Myocyte (in vitro differentiated cells): ENCODE data around the gene ZBTB2. TPM values are rescaled to one million over a fixed set of nuclear protein-coding genes. Genes with fewer than 3 reads are reported as not detected.
"Not testable (repeated sequence)": the region's sequence is repeated elsewhere in the genome, so short reads cannot be mapped to it uniquely, and the experiment has no call there.

Experiments
- DNase-seq: peaks from one replicate; pipeline ENCODE4 v3.0.0-alpha.2; 2012; ENCODE audit warnings: low read depth
- total RNA-seq: library from RNA; depleted of rRNA; stranded (reverse); fragments of >200 nt; gene quantifications from 2 replicates; pipeline ENCODE4 v1.2.3, GENCODE V29; 2014

The ZBTB2 gene
- total RNA-seq, 1 donor from 2014 or later, result 8.3 TPM

- DNase-seq, result no peak
Observed at GRCh38 chr6:151374036-151374683, 17.2 kb downstream of the ZBTB2 start.

- DNase-seq, result no peak
Observed at GRCh38 chr6:151372164-151372563, 19.2 kb downstream of the ZBTB2 start.

- DNase-seq, result no peak
Observed at GRCh38 chr6:151370509-151371078, 20.8 kb downstream of the ZBTB2 start.

GRCh38 chr6:151365233-151365632 is 26.1 kb downstream of the ZBTB2 start:
- DNase-seq, result no peak

- no peak for DNase-seq
Observed at GRCh38 chr6:151359486-151359885, 31.9 kb downstream of the ZBTB2 start.

- DNase-seq, result no peak
Observed at GRCh38 chr6:151358475-151358874, 32.9 kb downstream of the ZBTB2 start.

- no peak for DNase-seq
Observed at GRCh38 chr6:151357758-151358436, 33.5 kb downstream of the ZBTB2 start.

- DNase-seq, result not testable (repeated sequence)
Observed at GRCh38 chr6:151356983-151357382, 34.4 kb downstream of the ZBTB2 start.

- no peak for DNase-seq
Observed at GRCh38 chr6:151353795-151354194, 37.6 kb downstream of the ZBTB2 start.

- no peak for DNase-seq
Observed at GRCh38 chr6:151352410-151353396, 38.7 kb downstream of the ZBTB2 start.

- no peak for DNase-seq
Observed at GRCh38 chr6:151351731-151352130, 39.6 kb downstream of the ZBTB2 start.

- DNase-seq, result no peak
Observed at GRCh38 chr6:151351146-151351700, 40.1 kb downstream of the ZBTB2 start.

- no peak for DNase-seq
Observed at GRCh38 chr6:151350442-151351145, 40.8 kb downstream of the ZBTB2 start.

GRCh38 chr6:151349651-151350270 is 41.6 kb downstream of the ZBTB2 start:
- DNase-seq, result no peak

GRCh38 chr6:151342750-151343149 is 48.6 kb downstream of the ZBTB2 start:
- not testable (repeated sequence) for DNase-seq

GRCh38 chr6:151341476-151342195 is 49.7 kb downstream of the ZBTB2 start:
- no peak for DNase-seq

- no peak for DNase-seq
Observed at GRCh38 chr6:151340219-151340978, 51.0 kb downstream of the ZBTB2 start.

- no peak for DNase-seq
Observed at GRCh38 chr6:151339369-151339768, 52.0 kb downstream of the ZBTB2 start.
